Caco-2 (cell line): Measurements from ENCODE around the gene INTS6L. TPM values are rescaled to one million over a fixed set of nuclear protein-coding genes. Genes with fewer than 3 reads are reported as not detected.

Experiments used
- BruUV-seq: library from RNA; stranded (reverse); fragments of 400-500 nt; replicated peaks from 2 replicates; lab custom pipeline; 2021; lab: Mats Ljungman, UMichigan
- CTCF ChIA-PET: fragments of 300-600 bp; sonication (Branson Sonifier 250); formaldehyde crosslinking; loops from one replicate; lab custom pipeline; 2022; ENCODE audit warnings: antibody characterized with exemption; lab: Charles Lee
- POLR2A ChIA-PET: fragments of 300-600 bp; sonication (Branson Sonifier 250); formaldehyde crosslinking; loops from one replicate; lab custom pipeline; 2022; ENCODE audit warnings: antibody characterized with exemption; lab: Charles Lee
- DNase-seq, 2 experiments: peaks; one replicate each; pipeline versions ENCODE4 v3.0.0 to v3.0.0-alpha.2; 2020 to 2022
- H3K27me3 ChIP-seq: replicated peaks from 2 replicates; pipeline ENCODE4 v1.6.0; 2011; ENCODE audit warnings: low read length; ENCODE audit not compliant: control insufficient read depth, insufficient read depth
- H3K36me3 ChIP-seq: 2 replicates; pipeline ENCODE4 v1.5.1; 2011; ENCODE audit warnings: low read length; ENCODE audit not compliant: control insufficient read depth, insufficient read depth
- H3K4me1 ChIP-seq: fragments of 250-450 bp; sonication (Bioruptor Pico); 2 replicates; pipeline ENCODE4 v1.5.1; 2020; ENCODE audit warnings: mild to moderate bottlenecking
- H3K4me3 ChIP-seq: 2 replicates; pipeline ENCODE4 v1.5.1; 2011; ENCODE audit warnings: low read depth, mild to moderate bottlenecking, control low read depth, low read length
- H3K9me3 ChIP-seq: fragments of 250-450 bp; sonication (Bioruptor Pico); 2 replicates; pipeline ENCODE4 v1.5.1; 2020; ENCODE audit warnings: mild to moderate bottlenecking, moderate library complexity
- H3K27ac Mint-ChIP-seq: one replicate; pipeline ENCODE4 v1.8.0; 2022; ENCODE audit warnings: mixed read lengths; ENCODE audit not compliant: unreplicated experiment
- H3K27me3 Mint-ChIP-seq: one replicate; pipeline ENCODE4 v1.8.0; 2022; ENCODE audit warnings: mixed read lengths; ENCODE audit not compliant: insufficient read depth, unreplicated experiment
- H3K36me3 Mint-ChIP-seq: one replicate; pipeline ENCODE4 v1.8.0; 2022; ENCODE audit warnings: mild to moderate bottlenecking, mixed read lengths; ENCODE audit not compliant: insufficient read depth, unreplicated experiment
- H3K4me1 Mint-ChIP-seq: one replicate; pipeline ENCODE4 v1.8.0; 2022; ENCODE audit warnings: low read depth, mixed read lengths; ENCODE audit not compliant: unreplicated experiment
- H3K4me3 Mint-ChIP-seq: one replicate; pipeline ENCODE4 v1.8.0; 2022; ENCODE audit warnings: mild to moderate bottlenecking, moderate library complexity, mixed read lengths; ENCODE audit not compliant: unreplicated experiment
- H3K9me3 Mint-ChIP-seq: one replicate; pipeline ENCODE4 v1.8.0; 2022; ENCODE audit warnings: mixed read lengths; ENCODE audit not compliant: unreplicated experiment
- CTCF ChIP-seq, 2 experiments: fragments of 200-600 bp in 1 of 2; IDR thresholded peaks; 1 replicate in 1 of 2; 2 replicates in 1 of 2; pipeline versions ENCODE4 v1.5.1 to v1.8.0; 2011 to 2022; ENCODE audit warnings: antibody characterized with exemption in 1 of 2, control low read depth in 1 of 2, inconsistent platforms in 1 of 2, low read depth in 1 of 2, low read length in 1 of 2, mild to moderate bottlenecking in 1 of 2, moderate library complexity in 1 of 2; ENCODE audit not compliant: insufficient read depth in 1 of 2, severe bottlenecking in 1 of 2, unreplicated experiment in 1 of 2
- intact Hi-C: fragments of 100-400 bp; cut with micrococcal nuclease; formaldehyde crosslinking; loops from one replicate; pipeline ENCODE4 v1.10.0; 2022; ENCODE audit not compliant: unreplicated experiment
- total RNA-seq: library from RNA; stranded (reverse); gene quantifications from 2 replicates; pipeline ENCODE4 v1.2.3, GENCODE V29; 2022

The INTS6L gene
- total RNA-seq, 1 experiment from 2014 or later: 0.61 TPM

DNA sequence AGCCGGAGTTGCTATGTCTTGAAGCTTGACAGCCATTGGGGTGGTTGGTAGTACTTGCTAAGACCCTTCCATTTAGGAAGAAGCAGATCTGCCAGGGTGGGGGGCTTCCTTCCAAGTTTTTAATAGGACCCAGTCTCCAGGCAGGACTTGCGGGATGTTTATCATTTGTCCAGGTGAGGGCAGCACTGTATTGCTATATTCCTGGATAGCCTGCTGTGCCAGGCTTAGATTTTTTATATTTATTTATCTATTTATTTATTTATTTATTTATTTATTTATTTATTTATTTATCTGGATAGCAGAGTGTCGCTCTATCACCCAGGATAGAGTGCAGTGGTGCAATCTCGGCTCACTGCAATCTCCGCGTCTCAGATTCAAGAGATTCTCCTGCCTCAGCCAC lies 105.5 kb downstream of the INTS6L start:
- TF ChIP-seq CTCF (IDR thresholded peaks at IDR 0.05; ENCODE audit: insufficient read depth in 1 of 2, low read depth in 1 of 2, low read length in 1 of 2, severe bottlenecking in 1 of 2, unreplicated experiment in 1 of 2): peak in 1 of 2 experiments; percentile 11
- no peak overlapping the region for H3K27ac Mint-ChIP-seq
- H3K36me3 Mint-ChIP-seq: no peaks in the 10 kb centered on the region
- no peaks in the 10 kb centered on the region for H3K4me1 Mint-ChIP-seq
- Histone ChIP-seq H3K27me3 (no peaks in the 10 kb centered on the region), H3K9me3 (no peaks in the 10 kb centered on the region), H3K4me1 (no peaks in the 10 kb centered on the region), H3K4me3 (no peak overlapping the region), H3K36me3 (no peaks in the 10 kb centered on the region)
- ChIA-PET POLR2A (interaction anchor here (0.6 kb wide), 1 partner anchor 28 kb away, joined by 3 read pairs; no protein-coding TSS in a partner anchor), CTCF (no interaction called here)
- no peaks in the 10 kb centered on the region for H3K27me3 Mint-ChIP-seq
- no TSS peak for BruUV-seq
- no peaks in the 10 kb centered on the region for H3K9me3 Mint-ChIP-seq
- no peak overlapping the region for H3K4me3 Mint-ChIP-seq
- DNase-seq: peak in 1 of 2 experiments; percentile 10
- intact Hi-C loops: loop anchor here (1.0 kb wide), 1 partner anchor 142 kb away; no protein-coding TSS in a partner anchor

- Mint-ChIP-seq H3K9me3 (no peaks in the 10 kb centered on the region), H3K4me3 (no peak overlapping the region), H3K4me1 (no peaks in the 10 kb centered on the region), H3K36me3 (peaks cover 6% of the 10 kb centered on the region), H3K27ac (no peak overlapping the region), H3K27me3 (no peaks in the 10 kb centered on the region)
- intact Hi-C loops: no loop called here
- H3K36me3 ChIP-seq: no peaks in the 10 kb centered on the region
- BruUV-seq: no TSS peak
- no peaks in the 10 kb centered on the region for H3K9me3 ChIP-seq
- H3K4me1 ChIP-seq: no peaks in the 10 kb centered on the region
- TF ChIP-seq CTCF (IDR thresholded peaks at IDR 0.05; ENCODE audit: insufficient read depth in 1 of 2, low read depth in 1 of 2, low read length in 1 of 2, severe bottlenecking in 1 of 2, unreplicated experiment in 1 of 2): no peak
- ChIA-PET CTCF (no interaction called here), POLR2A (no interaction called here)
- peak in 1 of 2 experiments; percentile 0 for DNase-seq
- H3K4me3 ChIP-seq: no peak overlapping the region
- no peaks in the 10 kb centered on the region for H3K27me3 ChIP-seq
Observed at GRCh38 chrX:135629342-135629741, 108.9 kb downstream of the INTS6L start.

Other genes with a start within 250 kb of the INTS6L start
- gene ETDC, start 211.2 kb upstream of the INTS6L start, total RNA-seq: not detected in 2 replicates
- gene ZNF75D, start 176.6 kb upstream of the INTS6L start, total RNA-seq: 6.9 and 7.1 TPM in 2 replicates
- 3.6 and 4.0 TPM in 2 replicates for gene ZNF449, start 175.9 kb upstream of the INTS6L start, total RNA-seq
- 2.1 and 2.6 TPM in 2 replicates for gene SMIM10L2A, start 98.7 kb upstream of the INTS6L start, total RNA-seq
- not detected in 2 replicates for gene CT45A1, start 193.0 kb downstream of the INTS6L start, total RNA-seq
- not detected in 2 replicates for gene CT45A3, start 247.5 kb downstream of the INTS6L start, total RNA-seq